Type B pancreatic cell (in vitro differentiated cells): ENCODE data around the gene ST6GALNAC3. TPM values are rescaled to one million over a fixed set of nuclear protein-coding genes. Genes with fewer than 3 reads are reported as not detected.

Experiments used
- DNase-seq: peaks from one replicate; pipeline ENCODE4 v3.0.0; 2021; ENCODE audit warnings: mixed read lengths; ENCODE audit not compliant: unreplicated experiment; ENCODE audit errors: extremely low spot score
- H3K27ac Mint-ChIP-seq: 2 replicates; pipeline ENCODE4 v1.8.0; 2021; ENCODE audit warnings: mild to moderate bottlenecking, mixed read lengths
- H3K27me3 Mint-ChIP-seq: 2 replicates; pipeline ENCODE4 v1.8.0; 2021; ENCODE audit warnings: mixed read lengths
- H3K36me3 Mint-ChIP-seq: 2 replicates; pipeline ENCODE4 v1.8.0; 2021; ENCODE audit warnings: mixed read lengths
- H3K4me1 Mint-ChIP-seq: one replicate; pipeline ENCODE4 v1.8.0; 2021; ENCODE audit warnings: mixed read lengths; ENCODE audit not compliant: unreplicated experiment
- H3K4me3 Mint-ChIP-seq: 2 replicates; pipeline ENCODE4 v1.8.0; 2021; ENCODE audit warnings: mild to moderate bottlenecking, mixed read lengths
- H3K9me3 Mint-ChIP-seq: 2 replicates; pipeline ENCODE4 v1.8.0; 2021; ENCODE audit warnings: mixed read lengths
- total RNA-seq: library from RNA; stranded (reverse); gene quantifications from 2 replicates; pipeline ENCODE4 v1.2.1, GENCODE V29; 2021; ENCODE audit warnings: low replicate concordance
- TF ChIP-seq, protein P1 (sequence below): fragments of 200-600 bp; sonication (generic); conservative IDR thresholded peaks from 2 replicates; pipeline ENCODE4 v1.5.0; 2021; ENCODE audit warnings: antibody characterized with exemption, mild to moderate bottlenecking

The ST6GALNAC3 gene
- total RNA-seq, 1 donor from 2014 or later: 24.7 TPM

DNA sequence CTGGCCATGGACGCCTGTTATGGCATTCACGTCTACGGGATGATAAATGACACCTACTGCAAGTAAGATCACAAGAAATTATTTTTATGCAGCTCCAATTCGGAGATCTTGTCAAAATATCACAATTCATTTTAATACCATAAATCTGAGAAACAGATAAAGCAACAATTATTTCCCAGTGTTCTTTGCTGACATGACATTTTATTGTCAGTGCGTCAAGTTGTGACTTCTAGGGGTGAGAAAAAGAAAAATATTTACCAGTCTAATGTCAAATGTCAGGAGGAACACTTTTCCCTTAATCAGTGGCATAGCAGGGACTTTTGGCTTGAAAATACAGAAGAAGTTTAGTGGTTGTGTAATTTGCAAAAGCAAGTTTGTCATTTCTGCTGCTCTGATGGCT, 553.0 kb downstream of the ST6GALNAC3 start:
- peaks cover 5% of the 10 kb centered on the region for H3K36me3 Mint-ChIP-seq
- H3K4me1 Mint-ChIP-seq: peaks cover 7% of the 10 kb centered on the region
- no peak overlapping the region for H3K4me3 Mint-ChIP-seq
- no peak overlapping the region for H3K27ac Mint-ChIP-seq
- TF ChIP-seq, protein P1, sequence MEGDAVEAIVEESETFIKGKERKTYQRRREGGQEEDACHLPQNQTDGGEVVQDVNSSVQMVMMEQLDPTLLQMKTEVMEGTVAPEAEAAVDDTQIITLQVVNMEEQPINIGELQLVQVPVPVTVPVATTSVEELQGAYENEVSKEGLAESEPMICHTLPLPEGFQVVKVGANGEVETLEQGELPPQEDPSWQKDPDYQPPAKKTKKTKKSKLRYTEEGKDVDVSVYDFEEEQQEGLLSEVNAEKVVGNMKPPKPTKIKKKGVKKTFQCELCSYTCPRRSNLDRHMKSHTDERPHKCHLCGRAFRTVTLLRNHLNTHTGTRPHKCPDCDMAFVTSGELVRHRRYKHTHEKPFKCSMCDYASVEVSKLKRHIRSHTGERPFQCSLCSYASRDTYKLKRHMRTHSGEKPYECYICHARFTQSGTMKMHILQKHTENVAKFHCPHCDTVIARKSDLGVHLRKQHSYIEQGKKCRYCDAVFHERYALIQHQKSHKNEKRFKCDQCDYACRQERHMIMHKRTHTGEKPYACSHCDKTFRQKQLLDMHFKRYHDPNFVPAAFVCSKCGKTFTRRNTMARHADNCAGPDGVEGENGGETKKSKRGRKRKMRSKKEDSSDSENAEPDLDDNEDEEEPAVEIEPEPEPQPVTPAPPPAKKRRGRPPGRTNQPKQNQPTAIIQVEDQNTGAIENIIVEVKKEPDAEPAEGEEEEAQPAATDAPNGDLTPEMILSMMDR: no peak
- no peaks in the 10 kb centered on the region for H3K27me3 Mint-ChIP-seq
- DNase-seq: no peak
- no peaks in the 10 kb centered on the region for H3K9me3 Mint-ChIP-seq

DNA sequence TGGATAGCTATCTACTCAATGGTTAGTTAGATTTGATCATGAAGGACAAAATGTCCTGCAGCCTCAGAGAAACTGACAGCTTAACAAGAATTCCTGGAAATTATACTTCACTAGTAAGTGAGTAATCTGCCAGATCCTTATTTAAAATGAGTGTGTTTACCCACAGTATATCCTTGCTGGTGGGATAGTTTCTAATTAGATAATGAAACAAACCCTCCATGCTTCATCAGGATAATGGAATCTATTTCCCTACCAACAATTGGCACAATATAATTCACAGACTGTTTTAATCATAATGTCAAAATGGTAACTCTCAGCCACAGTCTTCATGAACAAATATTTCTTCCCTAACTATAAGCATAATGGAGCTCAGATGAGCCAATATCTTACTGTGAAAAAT, 553.4 kb downstream of the ST6GALNAC3 start:
- Mint-ChIP-seq H3K27ac (no peak overlapping the region), H3K4me1 (peaks cover 7% of the 10 kb centered on the region), H3K36me3 (peaks cover 5% of the 10 kb centered on the region), H3K27me3 (no peaks in the 10 kb centered on the region), H3K9me3 (no peaks in the 10 kb centered on the region), H3K4me3 (no peak overlapping the region)
- DNase-seq: no peak
- TF ChIP-seq, protein P1: no peak

DNA sequence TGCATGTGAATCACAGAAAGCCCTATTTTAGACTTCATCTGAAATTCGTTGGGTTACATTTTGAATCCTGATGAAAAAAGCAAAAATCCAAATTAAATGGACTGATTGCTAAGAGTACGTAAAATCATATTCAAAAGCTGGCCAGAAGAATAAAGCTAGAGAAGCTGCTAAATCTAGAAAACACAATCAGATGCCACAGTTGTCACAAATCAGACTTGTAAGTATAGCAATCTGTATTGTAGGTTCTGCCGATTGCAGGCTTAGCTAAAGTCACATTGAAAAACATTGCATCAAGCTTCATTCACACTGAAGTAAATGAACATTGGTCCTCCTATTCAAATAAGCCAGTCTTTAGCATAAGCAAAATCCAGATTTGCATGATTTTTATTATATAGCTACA, 557.6 kb downstream of the ST6GALNAC3 start:
- Mint-ChIP-seq H3K9me3 (peaks cover 10% of the 10 kb centered on the region), H3K27me3 (no peaks in the 10 kb centered on the region), H3K36me3 (peaks cover 5% of the 10 kb centered on the region), H3K4me3 (no peak overlapping the region), H3K4me1 (peaks cover 4% of the 10 kb centered on the region), H3K27ac (no peak overlapping the region)
- no peak for DNase-seq
- TF ChIP-seq, protein P1: no peak

DNA sequence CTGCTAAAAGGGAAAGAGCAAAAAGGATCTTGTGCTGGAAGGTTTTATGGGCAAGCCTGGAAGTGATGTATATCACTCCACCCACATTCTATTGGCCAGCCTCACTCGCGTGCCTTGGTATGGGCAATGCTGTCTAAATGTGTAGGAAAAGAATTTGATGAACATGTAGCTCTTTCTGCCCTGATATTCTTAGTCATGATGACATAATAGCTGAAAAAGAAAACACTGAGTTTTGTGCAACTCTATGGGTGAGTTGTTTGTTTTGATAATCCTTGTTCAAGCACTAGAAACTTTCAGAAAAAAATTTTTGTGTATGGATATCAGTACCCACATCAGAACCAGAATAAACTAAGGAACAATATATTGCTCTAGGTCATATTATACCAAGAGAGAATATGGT, 561.2 kb downstream of the ST6GALNAC3 start:
- Mint-ChIP-seq H3K4me1 (peaks cover 4% of the 10 kb centered on the region), H3K36me3 (no peaks in the 10 kb centered on the region), H3K4me3 (no peak overlapping the region), H3K9me3 (peaks cover 10% of the 10 kb centered on the region), H3K27me3 (no peaks in the 10 kb centered on the region), H3K27ac (no peak overlapping the region)
- TF ChIP-seq, protein P1: no peak
- DNase-seq: no peak

DNA sequence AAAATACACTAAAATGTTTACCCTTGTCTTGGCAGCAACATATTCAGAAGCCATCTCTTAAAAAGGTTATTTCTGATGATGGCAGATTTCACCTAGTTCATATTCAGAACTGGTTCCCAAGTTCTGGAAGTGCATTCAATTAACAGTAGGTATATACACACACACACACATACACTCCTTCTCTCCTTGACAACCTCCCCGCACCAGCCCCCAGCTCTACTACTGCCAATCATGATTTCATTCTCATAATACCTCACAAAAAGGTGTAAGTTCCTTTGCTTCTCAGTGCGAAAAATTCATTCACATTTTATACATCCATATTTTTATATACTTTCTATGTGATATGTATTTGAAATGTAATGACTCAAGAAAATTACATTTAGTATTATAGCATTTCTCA, 564.6 kb downstream of the ST6GALNAC3 start:
- no peak for DNase-seq
- Mint-ChIP-seq H3K9me3 (peaks cover 12% of the 10 kb centered on the region), H3K4me3 (no peak overlapping the region), H3K4me1 (no peaks in the 10 kb centered on the region), H3K27me3 (no peaks in the 10 kb centered on the region), H3K27ac (no peak overlapping the region), H3K36me3 (peaks cover 5% of the 10 kb centered on the region)
- TF ChIP-seq, protein P1: no peak

DNA sequence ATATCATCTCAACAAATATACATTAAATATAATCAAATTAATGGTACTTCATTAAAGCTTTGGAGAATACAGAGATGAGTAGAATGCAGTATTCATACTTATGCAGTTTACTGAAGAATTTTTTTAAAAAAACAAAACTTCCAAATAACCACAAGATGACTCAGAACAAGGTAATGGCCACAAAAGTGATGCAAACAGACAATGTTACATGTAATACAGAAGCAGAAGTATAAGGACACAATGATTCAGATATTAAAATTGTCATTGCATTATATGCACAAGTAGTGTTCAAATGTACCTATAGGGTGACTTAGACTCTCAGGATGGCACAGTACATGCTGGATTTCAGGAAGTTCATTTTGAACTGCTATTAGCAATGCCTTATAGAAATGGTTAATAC, 565.5 kb downstream of the ST6GALNAC3 start:
- TF ChIP-seq, protein P1: no peak
- Mint-ChIP-seq H3K27ac (no peak overlapping the region), H3K36me3 (peaks cover 5% of the 10 kb centered on the region), H3K4me3 (no peak overlapping the region), H3K9me3 (peaks cover 7% of the 10 kb centered on the region), H3K27me3 (no peaks in the 10 kb centered on the region), H3K4me1 (no peaks in the 10 kb centered on the region)
- DNase-seq: no peak
